DMS79 (cell line): ENCODE data around the gene EHMT2.
"Not testable (repeated sequence)": the region's sequence is repeated elsewhere in the genome, so short reads cannot be mapped to it uniquely, and the experiment has no call there.

Experiments
- DNase-seq: peaks from one replicate; lab custom pipeline; 2025; lab: John Stamatoyannopoulos, UW

The EHMT2 gene

DNA sequence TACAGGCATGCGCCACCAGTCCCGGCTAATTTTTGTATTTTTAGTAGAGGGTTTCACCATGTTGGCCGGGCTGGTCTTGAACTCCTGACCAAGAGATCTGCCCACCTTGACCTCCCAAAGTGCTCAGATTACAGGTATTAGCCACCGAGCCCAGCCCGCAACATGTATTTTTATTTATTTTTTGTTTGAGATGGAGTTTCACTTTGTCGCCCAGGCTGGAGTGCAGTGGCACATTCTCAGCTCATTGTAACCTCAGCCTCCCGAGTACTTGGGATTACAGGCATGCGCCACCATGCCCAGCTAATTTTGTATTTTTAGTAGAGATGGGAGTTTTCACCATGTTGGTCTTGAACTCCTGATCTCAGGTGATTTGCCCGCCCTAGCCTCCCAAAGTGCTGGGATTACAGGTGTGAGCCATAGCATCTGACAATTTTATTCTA, 59.4 kb downstream of the EHMT2 start:
- not testable (repeated sequence) for DNase-seq

DNA sequence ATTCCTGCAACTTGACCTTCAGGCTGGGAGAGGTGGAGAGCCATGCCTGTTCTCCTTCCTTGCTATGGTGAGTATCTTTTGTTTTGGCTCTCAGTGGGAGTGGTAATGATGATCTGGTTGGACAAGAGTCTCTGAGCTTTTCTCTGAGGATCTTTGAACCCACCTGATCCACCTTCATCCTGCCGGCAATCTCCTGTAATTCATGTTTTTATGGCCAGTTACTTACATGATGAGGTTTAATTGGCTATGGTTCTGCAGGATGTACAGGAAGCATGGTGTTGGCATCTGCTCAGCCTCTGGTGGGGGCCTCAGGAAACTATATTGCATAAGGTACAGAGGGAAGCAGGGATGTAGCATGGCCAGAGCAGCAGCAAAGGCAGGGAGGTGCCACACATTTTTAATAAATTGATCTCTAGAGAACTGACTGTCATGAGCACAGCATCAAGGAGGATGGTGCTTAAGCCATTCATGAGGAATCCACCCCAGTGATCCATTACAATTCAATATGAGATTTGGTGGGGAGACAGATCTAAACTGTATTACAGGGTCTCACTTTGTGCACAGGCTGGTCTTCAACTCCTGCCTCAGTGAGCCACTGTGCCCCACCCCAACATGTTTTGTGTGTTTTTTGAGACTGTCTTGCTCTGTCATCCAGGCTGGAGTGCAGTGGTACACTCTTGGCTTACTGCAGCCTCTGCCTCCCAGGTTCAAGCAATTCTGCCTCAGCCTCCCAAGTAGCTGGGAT, 60.0 kb downstream of the EHMT2 start:
- DNase-seq = no peak

DNA sequence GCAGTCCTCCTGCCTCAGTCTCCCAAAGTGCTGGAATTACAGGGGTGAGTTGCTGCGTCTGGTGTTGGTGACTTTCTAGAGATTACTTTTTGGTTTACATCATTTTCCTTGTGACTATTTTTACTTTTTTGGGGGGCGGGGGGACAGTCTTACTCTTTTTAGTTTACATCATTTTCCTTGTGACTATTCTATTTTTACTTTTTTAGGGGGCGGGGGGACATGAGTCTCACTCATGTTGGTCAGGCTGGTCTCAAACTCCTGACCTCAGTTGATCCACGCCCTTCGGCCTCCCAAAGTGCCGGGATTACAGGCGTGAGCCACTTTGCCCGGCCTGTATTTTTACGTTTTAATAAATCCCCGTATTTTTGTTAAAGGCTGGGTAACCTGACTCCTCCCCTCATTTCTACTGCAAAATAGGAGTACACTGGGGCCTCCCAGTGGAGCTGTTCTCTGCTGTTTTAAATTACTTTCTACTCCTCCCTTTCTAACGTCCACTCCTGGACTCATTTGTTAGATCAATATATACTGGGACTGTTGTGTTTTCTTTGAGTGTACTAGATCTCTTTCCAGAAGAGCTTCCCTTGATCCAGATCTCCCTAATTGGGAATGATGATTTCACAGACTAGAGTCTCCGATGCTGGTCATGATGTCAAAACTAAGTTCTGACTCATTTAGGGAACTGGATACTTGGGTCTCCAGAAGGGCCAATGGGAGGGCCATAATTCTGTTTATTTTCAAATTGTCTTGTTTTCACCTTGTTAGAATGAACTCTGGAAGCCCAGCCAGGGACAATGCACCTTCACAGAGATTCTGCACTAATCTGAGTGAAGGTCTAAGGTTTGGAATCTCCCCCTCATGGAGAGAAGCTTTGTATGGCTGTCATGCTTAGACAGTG, 60.8 kb downstream of the EHMT2 start:
- no peak for DNase-seq

DNA sequence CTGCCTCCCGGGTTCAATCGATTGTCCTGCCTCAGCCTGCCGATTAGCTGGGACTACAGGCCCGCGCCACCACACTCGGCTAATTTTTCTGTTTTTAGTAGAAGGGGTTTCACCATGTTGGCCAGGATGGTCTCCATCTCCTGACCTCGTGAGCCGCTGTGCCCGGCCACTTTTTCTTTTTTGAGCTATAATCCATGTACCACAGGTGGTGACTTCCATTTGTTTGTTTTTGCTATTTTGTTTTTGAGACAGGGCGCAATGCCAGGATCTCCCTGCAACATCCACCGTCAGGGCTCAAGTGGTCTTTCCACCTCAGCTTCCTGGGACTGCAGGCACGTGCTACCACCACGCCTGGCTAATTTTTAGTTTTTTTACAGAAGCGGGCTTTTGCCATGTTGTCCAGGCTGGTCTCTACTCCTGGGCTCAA, 61.4 kb downstream of the EHMT2 start:
- DNase-seq = no peak

DNA sequence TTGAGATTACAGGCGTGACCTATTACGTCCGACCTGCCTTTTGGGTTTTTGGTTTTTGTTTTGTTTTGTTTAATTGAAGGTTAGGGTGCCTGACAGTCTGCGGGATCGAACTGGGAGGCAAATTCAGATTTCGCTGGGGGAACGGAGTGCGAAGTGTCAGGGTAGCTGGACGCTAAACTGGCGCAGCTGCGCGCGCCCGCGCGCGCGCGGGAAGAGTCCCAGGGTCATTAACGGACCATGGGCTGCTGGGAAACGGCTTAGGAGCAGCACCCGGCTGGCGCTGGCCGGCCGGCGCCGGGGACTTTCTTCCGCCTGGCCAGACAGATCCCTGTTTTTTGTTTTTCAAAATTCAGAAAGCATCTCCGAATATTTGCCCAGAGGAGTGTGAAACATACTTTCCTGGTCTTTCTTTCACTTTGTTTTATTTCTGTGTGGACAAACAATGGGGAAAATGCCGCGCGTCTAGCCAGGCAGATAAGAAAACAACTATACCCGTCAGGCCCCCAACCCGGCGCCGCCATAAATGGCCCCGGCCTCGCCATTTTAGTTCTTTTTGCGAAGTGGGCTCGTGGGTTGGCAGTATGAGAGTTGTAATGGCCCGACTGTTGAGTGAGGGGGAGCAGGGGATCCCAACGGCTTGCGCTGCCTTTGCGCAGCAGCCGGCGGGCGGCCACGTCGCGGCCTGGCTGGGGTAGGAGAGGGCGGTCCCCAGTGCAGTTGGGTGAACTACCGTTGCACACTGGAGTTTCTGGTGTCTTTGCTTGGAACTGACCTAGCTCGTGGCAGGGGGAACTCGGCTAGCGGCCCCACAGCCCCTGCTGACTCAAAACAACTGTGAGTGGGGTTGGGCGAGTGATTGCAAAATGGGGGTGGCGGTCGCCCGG, 62.9 kb downstream of the EHMT2 start:
- DNase-seq = peak; percentile 78

DNA sequence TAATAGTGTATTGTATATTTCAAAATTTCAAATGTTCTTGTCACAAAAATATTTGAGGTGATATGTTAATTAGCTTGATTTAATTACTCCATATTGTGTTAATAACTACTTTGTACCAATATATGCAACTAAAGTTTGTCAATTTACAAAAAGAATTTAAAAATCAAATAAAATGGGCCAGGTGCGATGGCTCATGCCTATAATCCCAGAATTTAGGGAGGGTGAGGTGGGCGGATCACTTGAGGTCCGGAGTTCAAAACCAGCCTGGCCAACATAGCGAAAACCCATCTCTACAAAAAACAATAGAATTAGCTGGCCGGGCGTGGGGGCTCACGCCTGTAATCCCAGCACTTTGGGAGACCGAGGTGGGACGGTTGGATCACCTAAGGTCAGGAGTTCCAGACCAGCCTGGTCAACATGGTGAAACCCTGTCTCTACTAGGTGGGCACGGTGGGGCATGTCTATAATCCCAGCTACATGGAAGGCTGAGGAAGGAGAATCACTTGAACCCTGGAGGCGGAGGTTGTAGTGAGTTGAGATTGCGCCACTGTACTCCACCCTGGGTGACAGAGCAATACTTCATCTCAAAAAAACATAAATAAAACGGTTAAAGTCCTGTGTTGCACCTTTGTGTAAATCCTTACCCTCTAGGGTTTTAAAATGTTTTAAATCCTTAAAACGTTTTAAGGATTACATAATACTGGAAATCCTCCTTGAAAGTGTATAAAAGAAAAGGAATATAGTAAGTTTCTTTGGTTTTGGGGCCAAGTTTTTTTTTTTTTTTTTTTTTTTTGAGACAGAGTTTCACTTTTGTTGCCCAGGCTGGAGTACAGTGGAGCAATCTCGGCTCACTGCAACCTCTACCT, 65.9 kb downstream of the EHMT2 start:
- DNase-seq = no peak

DNA sequence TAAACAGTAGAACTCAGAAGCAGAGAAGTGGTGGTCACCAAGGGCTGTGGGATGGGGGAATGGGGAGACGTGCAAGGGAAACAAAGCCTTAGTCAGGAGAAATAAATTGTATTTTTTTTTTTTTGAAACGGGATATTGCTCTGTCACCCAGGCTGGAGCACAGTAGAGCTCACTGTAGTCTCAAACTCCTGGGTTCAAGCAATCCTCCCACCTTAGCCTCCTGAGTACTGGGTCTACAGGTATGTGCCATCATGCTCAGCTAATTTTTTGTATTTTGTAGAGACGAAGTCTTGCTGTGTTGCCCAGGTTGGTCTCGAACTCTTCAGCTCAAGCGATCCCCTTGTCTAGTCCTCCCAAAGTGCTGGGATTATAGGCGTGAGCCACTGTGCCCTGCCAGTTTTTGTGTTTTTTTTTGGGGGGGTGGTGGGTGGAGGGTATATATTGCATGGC, 66.6 kb downstream of the EHMT2 start:
- DNase-seq = no peak
